Endothelial cell of umbilical vein (primary cell): ENCODE results near the gene PROM1. TPM values are rescaled to one million over a fixed set of nuclear protein-coding genes. Genes with fewer than 3 reads are reported as not detected.

ENCODE experiments used
- BruUV-seq: library from RNA; stranded (reverse); fragments of 400-500 nt; replicated peaks from 2 replicates; lab custom pipeline; 2021; lab: Mats Ljungman, UMichigan
- CTCF ChIA-PET: fragments of 300-600, 350-600 bp; sonication (Branson Sonifier 250); formaldehyde crosslinking; loops from one replicate; lab custom pipeline; 2021; ENCODE audit warnings: antibody characterized with exemption, inconsistent platforms; lab: Charles Lee
- POLR2A ChIA-PET: fragments of 300-600, 350-600 bp; sonication (Branson Sonifier 250); formaldehyde crosslinking; loops from one replicate; lab custom pipeline; 2021; ENCODE audit warnings: antibody characterized with exemption, inconsistent platforms; lab: Charles Lee
- DNase-seq: peaks from one replicate; pipeline ENCODE4 v3.0.0-alpha.2; 2011; ENCODE audit warnings: low read depth, low spot score
- FAIRE-seq: peaks from 2 replicates; lab custom pipeline; 2011; peaks lifted over from hg19 to GRCh38; lab: Jason Lieb, UNC
- H2AFZ ChIP-seq: 2 replicates; pipeline ENCODE4 v1.6.0; 2012; ENCODE audit warnings: low read depth, low read length, control low read depth, inconsistent platforms
- H3K27ac ChIP-seq: 2 replicates; pipeline ENCODE4 v1.5.1; 2011; ENCODE audit warnings: low read depth, mild to moderate bottlenecking, control low read depth, low read length, moderate library complexity; ENCODE audit not compliant: insufficient read depth
- H3K27me3 ChIP-seq, 2 experiments: 2 replicates each; pipeline versions ENCODE4 v1.6.0 to v1.6.1; 2011; ENCODE audit warnings: low read length in 2 of 2, mixed read lengths in 1 of 2; ENCODE audit not compliant: control insufficient read depth in 2 of 2, insufficient read depth in 2 of 2
- H3K36me3 ChIP-seq, 2 experiments: 2 replicates in 1 of 2; 3 replicates in 1 of 2; pipeline ENCODE4 v1.5.1; 2011; ENCODE audit warnings: low read length in 2 of 2, mild to moderate bottlenecking in 1 of 2, moderate library complexity in 1 of 2; ENCODE audit not compliant: control insufficient read depth in 2 of 2, insufficient read depth in 2 of 2; ENCODE audit errors: extremely low read depth in 1 of 2
- H3K4me1 ChIP-seq: 3 replicates; pipeline ENCODE4 v1.5.1; 2011; ENCODE audit warnings: mild to moderate bottlenecking, low read length; ENCODE audit not compliant: control insufficient read depth, insufficient read depth; ENCODE audit errors: extremely low read depth
- H3K4me2 ChIP-seq: 2 replicates; pipeline ENCODE4 v1.6.1; 2011; ENCODE audit warnings: low read length, control low read depth, mixed read lengths; ENCODE audit not compliant: insufficient read depth
- H3K4me3 ChIP-seq, 3 experiments: fragments of 200-600 bp in 1 of 3; sonication (generic), shearing (Covaris generic) in 1 of 3; replicated peaks in 1 of 3; 2 replicates each; pipeline ENCODE4 v1.5.1; 2011 to 2016; ENCODE audit warnings: control low read depth in 3 of 3, low read length in 3 of 3, mild to moderate bottlenecking in 2 of 3, inconsistent platforms in 1 of 3, low read depth in 1 of 3, moderate library complexity in 1 of 3; ENCODE audit not compliant: insufficient read depth in 1 of 3
- H3K79me2 ChIP-seq: 2 replicates; pipeline ENCODE4 v1.6.0; 2012; ENCODE audit warnings: low read length, inconsistent platforms; ENCODE audit not compliant: control insufficient read depth, insufficient read depth
- H3K9ac ChIP-seq: replicated peaks from 2 replicates; pipeline ENCODE3; 2011; ENCODE audit warnings: low read length, control low read depth; ENCODE audit not compliant: insufficient read depth; ENCODE audit errors: extremely low read depth
- H3K9me1 ChIP-seq: replicated peaks from 3 replicates; pipeline ENCODE4 v1.6.0; 2011; ENCODE audit warnings: mild to moderate bottlenecking, low read length; ENCODE audit not compliant: control insufficient read depth, insufficient read depth; ENCODE audit errors: extremely low read depth
- H3K9me3 ChIP-seq: replicated peaks from 2 replicates; pipeline ENCODE4 v1.5.1; 2012; ENCODE audit warnings: low read length, inconsistent platforms; ENCODE audit not compliant: control insufficient read depth, insufficient read depth
- H4K20me1 ChIP-seq: replicated peaks from 2 replicates; pipeline ENCODE3; 2011; ENCODE audit warnings: mild to moderate bottlenecking, low read length; ENCODE audit not compliant: control insufficient read depth, insufficient read depth; ENCODE audit errors: extremely low read depth
- EZH2 ChIP-seq: IDR thresholded peaks from 2 replicates; pipeline ENCODE4 v1.6.1; 2012; ENCODE audit warnings: borderline replicate concordance, low read depth, mild to moderate bottlenecking, moderate library complexity, low read length, inconsistent platforms; ENCODE audit not compliant: severe bottlenecking
- FOS ChIP-seq: IDR thresholded peaks from 2 replicates; pipeline ENCODE4 v1.6.1; 2011; ENCODE audit warnings: mild to moderate bottlenecking, low read length, moderate library complexity, borderline replicate concordance; ENCODE audit not compliant: insufficient read depth
- GATA2 ChIP-seq: IDR thresholded peaks from 2 replicates; pipeline ENCODE4 v1.7.0; 2011; ENCODE audit warnings: low read depth, mild to moderate bottlenecking, moderate library complexity, mixed read lengths, low read length; ENCODE audit not compliant: insufficient read length, insufficient read depth
- JUN ChIP-seq: IDR thresholded peaks from 2 replicates; pipeline ENCODE4 v1.6.1; 2011; ENCODE audit warnings: borderline replicate concordance, low read depth; ENCODE audit not compliant: insufficient read length, insufficient read depth
- MYC ChIP-seq: IDR thresholded peaks from one replicate; pipeline ENCODE4 v1.6.1; 2011; ENCODE audit warnings: mild to moderate bottlenecking, low read depth, low read length
- POLR2A ChIP-seq: IDR thresholded peaks from 2 replicates; pipeline ENCODE4 v1.6.1; 2012; ENCODE audit warnings: low read depth, mild to moderate bottlenecking, control low read depth, low read length
- POLR2AphosphoS5 ChIP-seq: IDR thresholded peaks from 2 replicates; pipeline ENCODE4 v1.6.1; 2012; ENCODE audit warnings: low read depth, mild to moderate bottlenecking, control low read depth, low read length, moderate library complexity; ENCODE audit not compliant: insufficient read depth
- dilution Hi-C: fragments of 300-500 bp; cut with MboI; formaldehyde crosslinking; loops from one replicate; pipeline ENCODE4 v1.15.0; 2019; ENCODE audit warnings: low sequenced_read_pairs; ENCODE audit not compliant: extremely low pct_ligation_motif_present
- intact Hi-C: fragments of 100-400 bp; cut with micrococcal nuclease; formaldehyde crosslinking; loops from one replicate; pipeline ENCODE4 v1.10.0; 2022
- polyA plus RNA-seq, 4 experiments: library from polyadenylated mRNA; depleted of rRNA in 3 of 4; stranded (reverse) in 3 of 4; unstranded in 1 of 4; fragments of >200 nt; gene quantifications; 2 replicates each; pipeline versions ENCODE4 v1.2.1 to v1.2.3, GENCODE V29; 2011 to 2012; ENCODE audit warnings: missing spikeins in 1 of 4
- total RNA-seq: library from RNA; stranded (reverse); gene quantifications from 2 replicates; pipeline ENCODE4 v1.2.3, GENCODE V29; 2021
- TF ChIP-seq, protein P1 (sequence below): IDR thresholded peaks from 2 replicates; pipeline ENCODE4 v1.6.1; 2011; ENCODE audit not compliant: insufficient read depth, insufficient read length
- TF ChIP-seq, protein P2 (sequence below), 2 donors: IDR thresholded peaks; 1 replicate in 1 of 2; 2 replicates in 1 of 2; pipeline ENCODE4 v1.5.1; 2011; ENCODE audit warnings: low read length in 2 of 2, mild to moderate bottlenecking in 2 of 2, moderate library complexity in 2 of 2, control low read depth in 1 of 2, inconsistent platforms in 1 of 2, low read depth in 1 of 2; ENCODE audit not compliant: insufficient read depth in 1 of 2; ENCODE audit errors: extremely low read depth in 1 of 2

PROM1 gene
- total and polyA plus RNA-seq, 2 donors (not counting 3 experiments of a cell fraction or from before 2014, with no cell fraction given) = 0.36 to 1.7 TPM

DNA sequence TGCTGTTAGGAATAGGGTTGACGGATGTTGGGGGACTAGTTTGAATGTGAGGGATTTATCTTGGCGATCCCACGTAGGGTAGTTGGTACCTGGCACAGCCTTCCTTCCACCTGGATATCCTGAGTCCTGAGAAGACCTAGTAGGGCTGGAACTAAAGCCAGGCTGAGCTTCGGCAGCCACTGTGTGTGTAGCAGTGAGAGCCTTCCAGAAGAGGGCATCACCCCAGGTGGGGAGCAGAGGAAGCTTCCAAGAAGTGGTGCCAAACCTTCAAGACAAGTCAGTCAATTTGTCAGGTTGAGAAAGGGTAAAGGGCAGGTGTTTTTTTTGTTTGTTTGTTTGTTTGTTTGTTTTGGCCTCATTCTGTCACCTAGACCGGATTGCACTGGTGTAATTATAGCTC, 119.7 kb downstream of the PROM1 start:
- no peaks in the 10 kb centered on the region for H3K4me1 ChIP-seq
- no peaks in the 10 kb centered on the region for H3K79me2 ChIP-seq
- no peaks in the 10 kb centered on the region for H4K20me1 ChIP-seq
- no peaks in the 10 kb centered on the region for H3K9me1 ChIP-seq
- dilution Hi-C loops (no loop called here), intact Hi-C loops (no loop called here)
- H3K36me3 ChIP-seq = no peaks in the 10 kb centered on the region
- no TSS peak for BruUV-seq
- no peak for DNase-seq
- no peak overlapping the region for H3K4me3 ChIP-seq
- ChIA-PET POLR2A (no interaction called here), CTCF (interaction anchor here (0.8 to 5.2 kb wide), 8 partner anchors 11 to 303 kb away, joined by 3 to 58 read pairs (median 5); no protein-coding TSS in a partner anchor)
- H2AFZ ChIP-seq = no peak overlapping the region
- H3K9me3 ChIP-seq = no peaks in the 10 kb centered on the region
- FAIRE-seq = no peak
- no peak overlapping the region for H3K27ac ChIP-seq
- no peak overlapping the region for H3K4me2 ChIP-seq
- no peak overlapping the region for H3K9ac ChIP-seq
- no peaks in the 10 kb centered on the region for H3K27me3 ChIP-seq
- TF ChIP-seq EZH2 = no peak

DNA sequence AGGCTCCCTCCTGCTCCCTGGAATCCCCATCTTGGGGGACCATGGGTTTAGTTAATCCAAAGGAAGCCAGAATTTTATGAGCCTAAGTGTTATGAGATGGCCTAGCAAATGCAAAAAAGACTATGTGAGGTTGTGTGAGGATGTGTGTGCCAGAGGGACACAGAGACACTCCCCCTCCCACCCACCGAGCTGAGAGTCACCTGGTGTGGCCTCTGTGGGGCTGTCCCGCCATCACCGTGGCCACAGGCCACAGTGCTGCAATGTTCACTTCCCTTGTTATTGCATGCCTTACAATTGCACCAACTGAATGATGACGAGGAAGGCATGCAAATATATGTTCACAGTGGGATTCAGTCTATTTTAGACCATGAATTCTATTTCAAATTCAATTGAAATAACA, 120.2 kb downstream of the PROM1 start:
- intact Hi-C loops = loop anchor here (1.0 kb wide), 2 partner anchors 38 to 302 kb away; no protein-coding TSS in a partner anchor
- CTCF ChIA-PET = interaction anchor here (0.8 to 5.2 kb wide), 7 partner anchors 10 to 304 kb away, joined by 3 to 58 read pairs (median 6); no protein-coding TSS in a partner anchor
- H3K9me1 ChIP-seq = no peaks in the 10 kb centered on the region
- dilution Hi-C loops = no loop called here
- DNase-seq (no peak), FAIRE-seq (no peak)
- no peaks in the 10 kb centered on the region for H3K27me3 ChIP-seq
- H3K4me2 ChIP-seq = no peak overlapping the region
- H4K20me1 ChIP-seq = no peaks in the 10 kb centered on the region
- no peaks in the 10 kb centered on the region for H3K4me1 ChIP-seq
- no TSS peak for BruUV-seq
- H3K9ac ChIP-seq = no peak overlapping the region
- H3K27ac ChIP-seq = no peak overlapping the region
- no peak overlapping the region for H2AFZ ChIP-seq
- no peaks in the 10 kb centered on the region for H3K79me2 ChIP-seq
- POLR2A ChIA-PET = no interaction called here
- no peaks in the 10 kb centered on the region for H3K36me3 ChIP-seq
- H3K4me3 ChIP-seq = no peak overlapping the region
- no peaks in the 10 kb centered on the region for H3K9me3 ChIP-seq
- TF ChIP-seq JUN = no peak
- TF ChIP-seq POLR2AphosphoS5 = no peak
- no peak for TF ChIP-seq EZH2
- no peak for TF ChIP-seq POLR2A
- TF ChIP-seq, protein P1, sequence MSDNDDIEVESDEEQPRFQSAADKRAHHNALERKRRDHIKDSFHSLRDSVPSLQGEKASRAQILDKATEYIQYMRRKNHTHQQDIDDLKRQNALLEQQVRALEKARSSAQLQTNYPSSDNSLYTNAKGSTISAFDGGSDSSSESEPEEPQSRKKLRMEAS = no peak
- TF ChIP-seq MYC = no peak
- TF ChIP-seq, protein P2, sequence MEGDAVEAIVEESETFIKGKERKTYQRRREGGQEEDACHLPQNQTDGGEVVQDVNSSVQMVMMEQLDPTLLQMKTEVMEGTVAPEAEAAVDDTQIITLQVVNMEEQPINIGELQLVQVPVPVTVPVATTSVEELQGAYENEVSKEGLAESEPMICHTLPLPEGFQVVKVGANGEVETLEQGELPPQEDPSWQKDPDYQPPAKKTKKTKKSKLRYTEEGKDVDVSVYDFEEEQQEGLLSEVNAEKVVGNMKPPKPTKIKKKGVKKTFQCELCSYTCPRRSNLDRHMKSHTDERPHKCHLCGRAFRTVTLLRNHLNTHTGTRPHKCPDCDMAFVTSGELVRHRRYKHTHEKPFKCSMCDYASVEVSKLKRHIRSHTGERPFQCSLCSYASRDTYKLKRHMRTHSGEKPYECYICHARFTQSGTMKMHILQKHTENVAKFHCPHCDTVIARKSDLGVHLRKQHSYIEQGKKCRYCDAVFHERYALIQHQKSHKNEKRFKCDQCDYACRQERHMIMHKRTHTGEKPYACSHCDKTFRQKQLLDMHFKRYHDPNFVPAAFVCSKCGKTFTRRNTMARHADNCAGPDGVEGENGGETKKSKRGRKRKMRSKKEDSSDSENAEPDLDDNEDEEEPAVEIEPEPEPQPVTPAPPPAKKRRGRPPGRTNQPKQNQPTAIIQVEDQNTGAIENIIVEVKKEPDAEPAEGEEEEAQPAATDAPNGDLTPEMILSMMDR (IDR thresholded peaks at IDR 0.05; ENCODE audit: extremely low read depth in 1 of 2, insufficient read depth in 1 of 2, low read depth in 1 of 2, low read length in 2 of 2) = no peak
- TF ChIP-seq GATA2 = no peak
- no peak for TF ChIP-seq FOS
